HepG2 (cell line): ENCODE measurements around the gene GBP6. TPM values are rescaled to one million over a fixed set of nuclear protein-coding genes. Genes with fewer than 3 reads are reported as not detected.

Source experiments
- ATAC-seq: fragments of 200-7000 bp; cut with Tn5 transposase; 3 replicates; pipeline ENCODE4 v1.9.1; 2020; ENCODE audit warnings: mild to moderate bottlenecking, moderate library complexity
- BruUV-seq: library from RNA; stranded (reverse); fragments of 400-500 nt; replicated peaks from 2 replicates; lab custom pipeline; 2021; lab: Mats Ljungman, UMichigan
- CTCF ChIA-PET: fragments of 300-600 bp; formaldehyde crosslinking; extraction: SDS; loops from one replicate; lab custom pipeline; 2021; ENCODE audit warnings: low total read pairs, inconsistent platforms, low intra/inter-chr PET ratio; lab: Yijun Ruan, JAX
- POLR2A ChIA-PET: fragments of 350-600 bp; sonication (Branson Sonifier 250); formaldehyde crosslinking; loops from one replicate; lab custom pipeline; 2020; ENCODE audit warnings: antibody characterized with exemption, inconsistent platforms; lab: Yijun Ruan, JAX
- DNase-seq: peaks from one replicate; pipeline ENCODE4 v3.0.0-alpha.2; 2015; ENCODE audit warnings: low spot score
- FAIRE-seq: peaks from 3 replicates; lab custom pipeline; 2011; peaks lifted over from hg19 to GRCh38; lab: Jason Lieb, UNC
- H2AFZ ChIP-seq: one replicate; pipeline ENCODE4 v1.6.1; 2011; ENCODE audit warnings: low read length, inconsistent platforms
- H3K27ac ChIP-seq: fragments of 300-600 bp; 3 replicates; pipeline ENCODE4 v1.8.0; 2011; ENCODE audit warnings: mixed run types, mild to moderate bottlenecking, mixed read lengths, low read length, inconsistent platforms; ENCODE audit not compliant: insufficient read depth; ENCODE audit errors: extremely low read length
- H3K27me3 ChIP-seq, 2 experiments: fragments of 200-600 bp in 1 of 2; 2 replicates in 1 of 2; 3 replicates in 1 of 2; pipeline versions ENCODE4 v1.6.0 to v1.8.0; 2011; ENCODE audit warnings: low read length in 2 of 2, mild to moderate bottlenecking in 2 of 2, moderate library complexity in 2 of 2, inconsistent platforms in 1 of 2; ENCODE audit not compliant: insufficient read depth in 2 of 2, control insufficient read depth in 1 of 2
- H3K36me3 ChIP-seq, 2 experiments: fragments of 200-600 bp in 1 of 2; replicated peaks in 1 of 2; 2 replicates in 1 of 2; 3 replicates in 1 of 2; pipeline versions ENCODE4 v1.5.1 to v1.8.0; 2011; ENCODE audit warnings: low read length in 2 of 2, inconsistent platforms in 1 of 2; ENCODE audit not compliant: insufficient read depth in 2 of 2, control insufficient read depth in 1 of 2
- H3K4me1 ChIP-seq: 2 replicates; pipeline ENCODE4 v1.5.1; 2012; ENCODE audit warnings: low read length, inconsistent platforms; ENCODE audit not compliant: insufficient read depth
- H3K4me2 ChIP-seq: 2 replicates; pipeline ENCODE4 v1.6.0; 2011; ENCODE audit warnings: low read depth, low read length, inconsistent platforms
- H3K4me3 ChIP-seq, 3 experiments: fragments of 200-600 bp in 1 of 3; sonication (generic), shearing (Covaris generic) in 1 of 3; replicated peaks in 1 of 3; 2 replicates each; pipeline ENCODE4 v1.5.1; 2011 to 2016; ENCODE audit warnings: low read length in 3 of 3, inconsistent platforms in 2 of 3, low read depth in 2 of 3, mild to moderate bottlenecking in 2 of 3, control low read depth in 1 of 3, mixed read lengths in 1 of 3; ENCODE audit not compliant: insufficient read depth in 1 of 3
- H3K79me2 ChIP-seq: one replicate; pipeline ENCODE4 v1.6.1; 2011; ENCODE audit warnings: low read length, inconsistent platforms; ENCODE audit not compliant: insufficient read depth
- H3K9ac ChIP-seq: 2 replicates; pipeline ENCODE4 v1.6.0; 2011; ENCODE audit warnings: mild to moderate bottlenecking, low read depth, low read length, inconsistent platforms; ENCODE audit not compliant: insufficient read depth
- H3K9me3 ChIP-seq: 2 replicates; pipeline ENCODE4 v1.5.1; 2012; ENCODE audit warnings: mild to moderate bottlenecking, low read length
- H4K20me1 ChIP-seq: 2 replicates; pipeline ENCODE4 v1.6.0; 2011; ENCODE audit warnings: inconsistent platforms, mild to moderate bottlenecking, low read length, moderate library complexity; ENCODE audit not compliant: insufficient read depth
- ATF6 ChIP-seq: sonication (generic); formaldehyde crosslinking; conservative IDR thresholded peaks from 2 replicates; pipeline ENCODE4 v1.4.0; 2020; ENCODE audit warnings: missing genetic modification reagents
- BRF2 ChIP-seq: sonication (generic); formaldehyde crosslinking; IDR thresholded peaks from 2 replicates; pipeline ENCODE4 v1.8.1; 2022; ENCODE audit warnings: mild to moderate bottlenecking, missing genetic modification reagents
- FOXO4 ChIP-seq: sonication (generic); formaldehyde crosslinking; conservative IDR thresholded peaks from 2 replicates; pipeline ENCODE4 v1.8.1; 2023; ENCODE audit warnings: missing genetic modification reagents
- JUN ChIP-seq: sonication (generic); formaldehyde crosslinking; IDR thresholded peaks from 2 replicates; pipeline ENCODE4 v1.4.0; 2020; ENCODE audit warnings: mild to moderate bottlenecking, missing genetic modification reagents
- PCBP1 ChIP-seq: fragments of 200-400 bp; formaldehyde crosslinking; IDR thresholded peaks from 2 replicates; pipeline ENCODE4 v1.6.1; 2017; ENCODE audit warnings: mild to moderate bottlenecking, low read depth, low read length, borderline replicate concordance
- THYN1 ChIP-seq: sonication (generic); formaldehyde crosslinking; IDR thresholded peaks from 2 replicates; pipeline ENCODE4 v1.8.1; 2023; ENCODE audit warnings: low read depth, mild to moderate bottlenecking, moderate library complexity, missing genetic modification reagents, borderline replicate concordance
- TOPORS ChIP-seq: sonication (generic); formaldehyde crosslinking; IDR thresholded peaks from 2 replicates; pipeline ENCODE4 v1.8.0; 2023; ENCODE audit warnings: mild to moderate bottlenecking, missing genetic modification reagents
- ZBTB34 ChIP-seq: sonication (generic); formaldehyde crosslinking; IDR thresholded peaks from 2 replicates; pipeline ENCODE4 v1.8.0; 2022; ENCODE audit warnings: mild to moderate bottlenecking, missing genetic modification reagents
- ZBTB38 ChIP-seq: sonication (generic); formaldehyde crosslinking; IDR thresholded peaks from 2 replicates; pipeline ENCODE4 v1.5.1; 2020; ENCODE audit warnings: mild to moderate bottlenecking, missing genetic modification reagents
- ZMYM2 ChIP-seq: sonication (generic); formaldehyde crosslinking; IDR thresholded peaks from 2 replicates; pipeline ENCODE4 v1.8.0; 2022; ENCODE audit warnings: mild to moderate bottlenecking, missing genetic modification reagents
- ZNF143 ChIP-seq: sonication (generic); formaldehyde crosslinking; IDR thresholded peaks from 2 replicates; pipeline ENCODE4 v1.4.0; 2020; ENCODE audit warnings: missing genetic modification reagents
- ZNF331 ChIP-seq: sonication (generic); formaldehyde crosslinking; IDR thresholded peaks from 2 replicates; pipeline ENCODE4 v1.4.0; 2020; ENCODE audit warnings: missing genetic modification reagents
- ZNF446 ChIP-seq: sonication (generic); formaldehyde crosslinking; IDR thresholded peaks from 2 replicates; pipeline ENCODE4 v1.5.0; 2020; ENCODE audit warnings: mild to moderate bottlenecking, missing genetic modification reagents
- ZNF598 ChIP-seq: sonication (generic); formaldehyde crosslinking; IDR thresholded peaks from 2 replicates; pipeline ENCODE4 v1.5.1; 2020; ENCODE audit warnings: mild to moderate bottlenecking, missing genetic modification reagents, borderline replicate concordance
- ZNF616 ChIP-seq: sonication (generic); formaldehyde crosslinking; IDR thresholded peaks from 2 replicates; pipeline ENCODE4 v1.5.0; 2020; ENCODE audit warnings: low read depth, mild to moderate bottlenecking, missing genetic modification reagents
- ZNF772 ChIP-seq: sonication (generic); formaldehyde crosslinking; IDR thresholded peaks from 2 replicates; pipeline ENCODE4 v1.5.0; 2020; ENCODE audit warnings: mild to moderate bottlenecking, missing genetic modification reagents
- ZNF878 ChIP-seq: sonication (generic); formaldehyde crosslinking; IDR thresholded peaks from 2 replicates; pipeline ENCODE4 v1.8.1; 2023; ENCODE audit warnings: mild to moderate bottlenecking, missing genetic modification reagents, moderate library complexity
- ZSCAN25 ChIP-seq: sonication (generic); formaldehyde crosslinking; IDR thresholded peaks from 2 replicates; pipeline ENCODE4 v1.8.0; 2022; ENCODE audit warnings: mild to moderate bottlenecking, missing genetic modification reagents
- WGBS: methylation state at CpG from one replicate; pipeline ENCODE4 v1.1.6; 2017; ENCODE audit warnings: low lambda C conversion rate; 5-methylcytosine and 5-hydroxymethylcytosine counted together
- in situ Hi-C: cut with HindIII; loops from 2 replicates; pipeline ENCODE4 v1.10.0; 2017; ENCODE audit warnings: low pct_unique_long_range_greater_than_20kb; ENCODE audit not compliant: extremely low pct_ligation_motif_present
- intact Hi-C: fragments of 100-400 bp; cut with micrococcal nuclease; formaldehyde crosslinking; loops from one replicate; pipeline ENCODE4 v1.10.0; 2022; ENCODE audit not compliant: unreplicated experiment
- polyA plus RNA-seq, 8 experiments: library from polyadenylated mRNA; depleted of rRNA in 3 of 8; stranded (reverse) in 7 of 8; unstranded in 1 of 8; fragments of >200 nt; fragmentation: Illumina TruSeq in 4 of 8; extraction: Trizol in 4 of 8; gene quantifications; 2 replicates each; pipeline versions ENCODE4 v1.2.1 to v1.2.3, GENCODE V29; 2011 to 2016; ENCODE audit warnings: low read depth in 4 of 8, missing spikeins in 1 of 8, mixed read lengths in 1 of 8; ENCODE audit not compliant: insufficient read depth in 1 of 8
- total RNA-seq, 5 experiments: library from RNA; depleted of rRNA; stranded (reverse); fragments of >200 nt; fragmentation: Illumina TruSeq; extraction: Trizol; gene quantifications; 2 replicates each; pipeline ENCODE4 v1.2.3, GENCODE V29; 2016; ENCODE audit warnings: low read depth in 1 of 5

The GBP6 gene
- total and polyA plus RNA-seq, 2 of the 13 experiments (the other 11 are each of a cell fraction or from before 2014, with no cell fraction given), result not detected

- Histone ChIP-seq H4K20me1 (no peaks in the 10 kb centered on the region), H3K36me3 (no peaks in the 10 kb centered on the region), H3K9me3 (no peaks in the 10 kb centered on the region), H3K4me1 (peaks cover 27% of the 10 kb centered on the region), H3K9ac (no peak overlapping the region), H3K4me2 (peak overlapping the region; percentile 43), H3K27me3 (peaks cover 0 to 23% of the 10 kb centered on the region in 2 experiments; a peak in 3 of 5 replicates), H3K4me3 (peak overlapping the region in 1 of 3 experiments; percentile 15; a peak in 1 of 6 replicates), H2AFZ (no peak overlapping the region), H3K27ac (no peak overlapping the region), H3K79me2 (no peaks in the 10 kb centered on the region)
- FAIRE-seq (peak; percentile 89), ATAC-seq (peak; percentile 98), DNase-seq (peak; percentile 89)
- WGBS, result 6% methylated on average over 8 of the region's 8 CpGs
- BruUV-seq, result no TSS peak
- ChIA-PET CTCF (interaction anchor here (2.9 kb wide), 1 partner anchor 372 kb away, joined by 15 read pairs; no protein-coding TSS in a partner anchor), POLR2A (no interaction called here)
- in situ Hi-C loops (loop anchor here (25.0 kb wide), 1 partner anchor 270 kb away; no protein-coding TSS in a partner anchor), intact Hi-C loops (no loop called here)
- TF ChIP-seq ATF6 (CRISPR knock-in tag), result no peak
- no peak for TF ChIP-seq ZMYM2 (CRISPR knock-in tag)
- TF ChIP-seq ZBTB34, result peak; percentile 20; the same call in 1 of the 2 replicates
- no peak for TF ChIP-seq THYN1 (CRISPR knock-in tag)
- TF ChIP-seq JUN (CRISPR knock-in tag), result no peak
- no peak for TF ChIP-seq ZSCAN25 (CRISPR knock-in tag)
- TF ChIP-seq TOPORS (CRISPR knock-in tag), result 0 out of 2 replicates have a peak, but pooled peaks have one; percentile 37
- TF ChIP-seq ZNF598 (CRISPR knock-in tag), result no peak
- no peak for TF ChIP-seq PCBP1
- no peak for TF ChIP-seq ZNF878 (CRISPR knock-in tag)
- no peak for TF ChIP-seq ZNF616 (CRISPR knock-in tag)
- no peak for TF ChIP-seq ZNF446 (CRISPR knock-in tag)
- peak; percentile 67; the same call in 1 of the 2 replicates for TF ChIP-seq BRF2 (CRISPR knock-in tag)
- no peak for TF ChIP-seq FOXO4 (CRISPR knock-in tag)
- no peak for TF ChIP-seq ZBTB38
- no peak for TF ChIP-seq ZNF143 (CRISPR knock-in tag)
- 0 out of 2 replicates have a peak, but pooled peaks have one; percentile 35 for TF ChIP-seq ZNF772
- TF ChIP-seq ZNF331 (CRISPR knock-in tag), result 0 out of 2 replicates have a peak, but pooled peaks have one; percentile 72
These were observed 7.0 kb upstream of the GBP6 start for GRCh38 chr1:89356658-89357400.
